Right cardiac atrium (tissue), 5 donors: ENCODE results near the gene CNDP1. TPM values are rescaled to one million over a fixed set of nuclear protein-coding genes. Genes with fewer than 3 reads are reported as not detected.
A peak's percentile ranks its signal among the peaks of the same experiment; 100 is the strongest.

Source experiments
- ATAC-seq, 2 donors: fragments of 200-7000 bp; cut with Tn5 transposase; one replicate each; pipeline versions ENCODE4 v1.8.0 to v1.9.1; 2020; ENCODE audit warnings: moderate library complexity in 2 of 2, mild to moderate bottlenecking in 1 of 2
- DNase-seq, 3 donors: peaks; one replicate each; pipeline ENCODE4 v3.0.0-alpha.2; 2020
- H3K27ac ChIP-seq: one replicate; pipeline ENCODE4 v1.5.1; 2013; ENCODE audit warnings: mild to moderate bottlenecking, low read length, control low read depth, moderate library complexity
- H3K27me3 ChIP-seq: one replicate; pipeline ENCODE4 v1.6.1; 2013; ENCODE audit not compliant: control insufficient read depth, insufficient read depth
- H3K4me1 ChIP-seq: one replicate; pipeline ENCODE4 v1.6.1; 2013; ENCODE audit warnings: low read length; ENCODE audit not compliant: control insufficient read depth, insufficient read depth
- H3K4me3 ChIP-seq: one replicate; pipeline ENCODE4 v1.5.1; 2013; ENCODE audit warnings: low read length, control low read depth
- H3K9me3 ChIP-seq: one replicate; pipeline ENCODE4 v1.6.1; 2013; ENCODE audit warnings: low read length; ENCODE audit not compliant: control insufficient read depth
- WGBS: extraction: QIAGEN DNeasy Blood & Tissue Kit; methylation state at CpG from one replicate; pipeline ENCODE4 v1.1.7; 2013; 5-methylcytosine and 5-hydroxymethylcytosine counted together
- intact Hi-C, 4 donors: fragments of 100-400 bp; cut with DNase I; formaldehyde crosslinking; loops; one replicate each; pipeline versions ENCODE4 v1.11.0 to v1.14.0; 2022 to 2023
- long read RNA-seq, 4 donors: library from polyadenylated mRNA; unstranded; transcript quantifications; one replicate each; pipeline ENCODE4 v2.0.0, GENCODE V29; 2020 to 2021
- polyA plus RNA-seq: library from polyadenylated mRNA; stranded (reverse); fragments of 200-250 nt; gene quantifications from one replicate; pipeline ENCODE4 v1.2.3, GENCODE V29; 2013
- total RNA-seq, 4 donors: library from RNA; stranded (reverse); fragmentation: NEBNext Ultra II Directional; extraction: Animal tissue kit (Norgen Biotek cat#: 25700); gene quantifications; one replicate each; pipeline ENCODE4 v1.2.1, GENCODE V29; 2021
- donor health status: healthy with polysubstance abuse.
- donor health status: DM: no; HTN: yes; CAD: no.
- donor health status: DM: no; HTN: no; CAD: no.
- donor health status: DM: no; HTN: yes; CAD: no; lungs with severe emphysema.
- donor health status: DM: yes; HTN: yes; CAD: no.

Gene CNDP1
- not detected for total RNA-seq
- 0.05 TPM for polyA plus RNA-seq
- long read RNA-seq, donor 1, partial matches to known transcripts = 0 of 1 reads
- long read RNA-seq, donor 1, other reads (novel, unspliced or antisense) = 1 of 1 reads
- long read RNA-seq, donor 2 = 0 reads
- long read RNA-seq, donor 3, partial matches to known transcripts = 0 of 1 reads
- long read RNA-seq, donor 3, other reads (novel, unspliced or antisense) = 1 of 1 reads
- long read RNA-seq, donor 4 = 0 reads

DNA sequence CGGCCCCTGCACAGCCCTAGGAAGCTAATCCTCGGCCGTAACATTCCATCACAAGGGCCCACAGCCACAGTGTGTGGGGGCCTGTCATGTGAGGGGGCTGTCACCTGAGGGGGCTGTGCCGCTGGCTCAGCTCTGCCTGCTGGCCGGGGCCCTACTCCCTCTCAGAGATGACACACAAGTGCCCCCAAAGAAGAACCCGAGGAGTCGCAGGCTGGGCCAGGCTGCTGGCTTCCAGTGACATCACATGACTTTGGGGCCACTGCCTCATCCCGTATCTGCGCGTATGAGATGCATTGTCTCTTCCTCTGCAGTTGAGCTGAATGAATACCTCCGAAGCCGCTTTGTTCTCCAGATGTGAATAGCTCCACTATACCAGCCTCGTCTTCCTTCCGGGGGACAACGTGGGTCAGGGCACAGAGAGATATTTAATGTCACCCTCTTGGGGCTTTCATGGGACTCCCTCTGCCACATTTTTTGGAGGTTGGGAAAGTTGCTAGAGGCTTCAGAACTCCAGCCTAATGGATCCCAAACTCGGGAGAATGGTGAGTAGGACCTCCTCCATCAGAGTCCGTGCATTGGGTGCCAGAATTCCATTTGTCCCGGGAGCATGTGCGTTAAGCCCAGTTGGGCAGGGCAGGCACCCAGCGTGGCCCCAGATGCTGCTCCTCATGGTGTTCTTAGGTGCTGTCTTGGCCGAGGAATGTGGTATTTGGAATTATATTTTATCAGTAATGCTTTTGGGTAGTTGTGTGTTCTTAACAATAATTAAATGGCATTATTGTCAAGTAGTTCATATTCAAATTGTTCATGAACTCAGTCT is at the start of gene CNDP1:
CNDP1 (plus strand) TSS at position 351 of the 820 bp plus-strand sequence; CDS start at position 519, 168 bp downstream.
- Histone ChIP-seq H3K27ac (no peak within 1 kb of the TSS), H3K9me3 (no peaks in the 10 kb centered on the region), H3K4me1 (no peaks in the 10 kb centered on the region), H3K4me3 (no peak within 1 kb of the TSS), H3K27me3 (no peaks in the 10 kb centered on the region)
- ATAC-seq = no peak
- DNase-seq = no peak
- intact Hi-C loops = no loop called here
- WGBS = 87% methylated on average over 21 of the region's 21 CpGs

- Histone ChIP-seq H3K27me3 (no peaks in the 10 kb centered on the region), H3K4me1 (no peaks in the 10 kb centered on the region), H3K9me3 (no peaks in the 10 kb centered on the region), H3K4me3 (no peak overlapping the region), H3K27ac (no peak overlapping the region)
- 77% methylated on average over 15 of the region's 15 CpGs for WGBS
- intact Hi-C loops = no loop called here
- DNase-seq (peak in 1 of 3 donors; percentile 31), ATAC-seq (peak in 1 of 2 donors; percentile 35)
Observed at GRCh38 chr18:74486119-74486849, 48.0 kb upstream of the CNDP1 start.

DNA sequence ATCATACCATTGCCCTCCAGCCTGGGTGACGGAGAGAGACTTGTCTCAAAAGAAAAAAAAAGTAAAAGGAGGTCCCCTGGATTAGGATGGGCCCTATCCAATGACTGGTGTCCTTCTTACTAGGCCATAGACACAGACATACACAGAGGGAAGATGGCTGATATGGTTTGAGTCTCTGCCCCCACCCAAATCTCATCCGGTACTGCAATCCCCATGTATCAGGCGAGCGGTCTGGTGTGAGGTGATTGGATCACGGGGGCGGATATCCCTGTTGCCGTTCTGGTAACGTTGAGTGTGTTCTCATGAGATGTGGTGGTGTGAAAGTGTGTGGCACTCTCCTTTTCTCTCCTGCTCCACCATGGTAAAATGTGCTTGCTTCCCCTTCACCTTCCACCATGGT is 45.9 kb upstream of the CNDP1 start:
- Histone ChIP-seq H3K27ac (no peak overlapping the region), H3K4me3 (no peak overlapping the region), H3K4me1 (no peaks in the 10 kb centered on the region), H3K9me3 (no peaks in the 10 kb centered on the region), H3K27me3 (no peaks in the 10 kb centered on the region)
- intact Hi-C loops = no loop called here
- DNase-seq = no peak
- ATAC-seq = no peak
- 93% methylated on average over 8 of the region's 8 CpGs for WGBS

GRCh38 chr18:74488864-74489263 is 45.4 kb upstream of the CNDP1 start:
- Histone ChIP-seq H3K27ac (no peak overlapping the region), H3K27me3 (no peaks in the 10 kb centered on the region), H3K4me3 (no peak overlapping the region), H3K4me1 (no peaks in the 10 kb centered on the region), H3K9me3 (no peaks in the 10 kb centered on the region)
- ATAC-seq (no peak), DNase-seq (no peak)
- intact Hi-C loops = no loop called here
- 89% methylated on average over 8 of the region's 8 CpGs for WGBS

- Histone ChIP-seq H3K9me3 (no peaks in the 10 kb centered on the region), H3K27me3 (no peaks in the 10 kb centered on the region), H3K4me1 (no peaks in the 10 kb centered on the region), H3K27ac (no peak overlapping the region), H3K4me3 (no peak overlapping the region)
- no peak for DNase-seq
- WGBS = 29% methylated on average over 7 of the region's 7 CpGs
- intact Hi-C loops = loop anchor here in 1 of 4 donors (5.0 kb wide), 1 partner anchor 137 kb away; no protein-coding TSS in a partner anchor
- no peak for ATAC-seq
Observed at GRCh38 chr18:74489676-74490075, 44.6 kb upstream of the CNDP1 start.

DNA sequence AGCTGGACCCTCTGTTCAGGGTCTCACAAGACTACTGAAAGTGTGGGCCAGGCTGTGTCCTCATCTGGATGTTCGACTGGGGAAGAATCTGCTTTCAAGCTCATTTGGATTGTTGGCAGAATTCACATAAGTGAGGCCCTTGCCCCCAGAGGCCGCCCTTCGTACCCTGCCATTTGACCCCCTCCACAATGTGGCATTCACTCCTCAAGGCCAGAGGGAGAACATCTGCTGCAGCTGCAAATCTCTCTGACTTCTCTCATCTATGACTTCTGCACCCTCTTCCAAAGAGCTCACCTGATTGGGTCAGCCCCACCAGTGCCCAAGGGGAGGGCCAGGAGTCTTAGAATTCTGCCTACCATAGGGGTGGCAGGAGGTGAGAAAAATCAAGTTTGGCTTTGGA is 42.0 kb upstream of the CNDP1 start:
- intact Hi-C loops = loop anchor here in 1 of 4 donors (5.0 kb wide), 1 partner anchor 140 kb away; no protein-coding TSS in a partner anchor
- peaks cover 3% of the 10 kb centered on the region for H3K4me1 ChIP-seq
- no peaks in the 10 kb centered on the region for H3K27me3 ChIP-seq
- H3K4me3 ChIP-seq = no peak overlapping the region
- 91% methylated on average over 3 of the region's 3 CpGs for WGBS
- no peak overlapping the region for H3K27ac ChIP-seq
- H3K9me3 ChIP-seq = no peaks in the 10 kb centered on the region
- DNase-seq (no peak), ATAC-seq (no peak)

GRCh38 chr18:74493689-74494088 is 40.6 kb upstream of the CNDP1 start:
- DNase-seq = peak in 1 of 3 donors; percentile 49

DNA sequence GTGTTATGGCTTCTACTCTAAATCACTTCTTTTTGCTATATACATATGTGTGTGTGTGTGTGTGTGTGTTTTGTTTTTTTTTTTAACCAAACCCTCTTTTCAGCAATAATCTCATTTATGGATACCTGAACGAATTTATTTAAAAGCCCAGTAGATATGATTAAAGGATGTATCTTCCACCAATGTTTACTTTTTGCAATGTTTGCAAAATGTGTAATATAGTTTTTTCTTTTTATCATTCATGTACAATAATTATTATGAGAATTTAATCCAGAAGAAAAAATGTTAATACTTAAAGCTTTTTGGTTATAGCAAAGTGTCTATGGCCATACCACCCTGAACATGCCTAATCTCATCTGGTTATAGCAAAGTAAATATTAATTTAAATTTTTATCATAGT is 39.8 kb upstream of the CNDP1 start:
- Histone ChIP-seq H3K27me3 (no peaks in the 10 kb centered on the region), H3K4me1 (peaks cover 3% of the 10 kb centered on the region), H3K27ac (no peak overlapping the region), H3K9me3 (no peaks in the 10 kb centered on the region), H3K4me3 (no peak overlapping the region)
- ATAC-seq (no peak), DNase-seq (no peak)
- intact Hi-C loops = loop anchor here in 1 of 4 donors (5.0 kb wide), 1 partner anchor 142 kb away; no protein-coding TSS in a partner anchor
- WGBS = 73% methylated on average over 1 of the region's 1 CpG

More at GRCh38 chr18:74493689-74494088, 40.6 kb upstream of the CNDP1 start:
- Histone ChIP-seq H3K4me3 (no peak overlapping the region), H3K27me3 (no peaks in the 10 kb centered on the region), H3K4me1 (peaks cover 3% of the 10 kb centered on the region), H3K9me3 (no peaks in the 10 kb centered on the region), H3K27ac (no peak overlapping the region)
- no peak for ATAC-seq
- 64% methylated on average over 1 of the region's 1 CpG for WGBS
- intact Hi-C loops = loop anchor here in 1 of 4 donors (5.0 kb wide), 1 partner anchor 141 kb away; no protein-coding TSS in a partner anchor

- Histone ChIP-seq H3K27ac (peak within 1 kb of the TSS; percentile 64), H3K27me3 (no peaks in the 10 kb centered on the region), H3K9me3 (no peaks in the 10 kb centered on the region), H3K4me3 (peak within 1 kb of the TSS; percentile 60), H3K4me1 (peaks cover 3% of the 10 kb centered on the region)
- DNase-seq = peak; percentile 100
- WGBS = under 1% methylated on average over 71 of the region's 71 CpGs
- intact Hi-C loops = no loop called here
- ATAC-seq = peak; percentile 98 to 99
Observed at GRCh38 chr18:74495581-74496507, 38.5 kb upstream of the CNDP1 start, which contains the start of gene CNDP2. Gene CNDP2 (plus strand): TSS chr18:74496363. CDS start chr18:74499974, 3,611 bp downstream.
